ENCODE results near the gene TMEM108.

TMEM108 gene

DNA sequence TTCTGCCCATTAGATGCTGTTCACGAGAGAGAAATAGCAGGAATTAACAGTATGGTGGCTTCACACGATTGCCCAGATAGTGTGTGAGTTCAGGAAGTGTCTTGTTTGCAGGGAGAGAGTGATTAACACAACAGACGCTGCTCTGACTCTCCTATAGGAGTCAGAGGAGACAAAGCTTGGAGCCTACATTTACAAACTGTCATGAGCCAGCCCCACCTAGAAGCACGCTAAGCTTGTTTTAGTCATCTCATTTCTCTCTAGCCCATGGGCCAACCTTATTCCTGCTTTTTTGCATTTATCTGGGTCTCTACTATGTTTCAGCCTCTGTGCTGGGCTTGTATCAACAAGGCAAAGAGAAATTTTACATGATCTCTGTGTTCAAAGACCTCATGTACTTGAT is 233.3 kb downstream of the TMEM108 start:
- H3K27ac ChIP-seq = no peak overlapping the region
- no peak for TF ChIP-seq ZFX (IDR thresholded peaks at IDR 0.05)
- TF ChIP-seq, protein P1, sequence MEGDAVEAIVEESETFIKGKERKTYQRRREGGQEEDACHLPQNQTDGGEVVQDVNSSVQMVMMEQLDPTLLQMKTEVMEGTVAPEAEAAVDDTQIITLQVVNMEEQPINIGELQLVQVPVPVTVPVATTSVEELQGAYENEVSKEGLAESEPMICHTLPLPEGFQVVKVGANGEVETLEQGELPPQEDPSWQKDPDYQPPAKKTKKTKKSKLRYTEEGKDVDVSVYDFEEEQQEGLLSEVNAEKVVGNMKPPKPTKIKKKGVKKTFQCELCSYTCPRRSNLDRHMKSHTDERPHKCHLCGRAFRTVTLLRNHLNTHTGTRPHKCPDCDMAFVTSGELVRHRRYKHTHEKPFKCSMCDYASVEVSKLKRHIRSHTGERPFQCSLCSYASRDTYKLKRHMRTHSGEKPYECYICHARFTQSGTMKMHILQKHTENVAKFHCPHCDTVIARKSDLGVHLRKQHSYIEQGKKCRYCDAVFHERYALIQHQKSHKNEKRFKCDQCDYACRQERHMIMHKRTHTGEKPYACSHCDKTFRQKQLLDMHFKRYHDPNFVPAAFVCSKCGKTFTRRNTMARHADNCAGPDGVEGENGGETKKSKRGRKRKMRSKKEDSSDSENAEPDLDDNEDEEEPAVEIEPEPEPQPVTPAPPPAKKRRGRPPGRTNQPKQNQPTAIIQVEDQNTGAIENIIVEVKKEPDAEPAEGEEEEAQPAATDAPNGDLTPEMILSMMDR (conservative IDR thresholded peaks at IDR 0.05) = no peak

- TF ChIP-seq, protein P1 (conservative IDR thresholded peaks at IDR 0.05) = no peak
- TF ChIP-seq ZFX (IDR thresholded peaks at IDR 0.05) = no peak
- H3K27ac ChIP-seq = no peak overlapping the region
Measured at GRCh38 chr3:133273346-133273745, 235.2 kb downstream of the TMEM108 start.

DNA sequence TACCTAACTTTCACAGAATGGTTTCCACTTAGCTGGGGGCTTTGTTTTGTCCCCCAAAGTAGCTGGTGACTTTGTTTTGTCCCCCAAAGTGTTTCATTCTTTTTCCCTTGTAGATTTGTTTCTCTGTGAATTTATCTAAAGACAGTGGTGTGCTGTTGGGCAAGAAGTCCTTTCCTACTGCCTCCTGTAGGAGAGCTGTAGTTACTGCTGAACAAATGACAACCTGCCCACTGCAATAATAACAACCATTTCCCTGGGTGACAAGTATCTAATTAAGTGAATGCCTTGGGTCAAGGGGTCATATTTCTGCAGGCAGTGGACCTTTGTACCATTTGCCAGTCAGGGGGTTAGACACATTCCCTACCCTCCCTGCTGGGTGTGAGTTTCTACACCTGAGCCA is 236.3 kb downstream of the TMEM108 start:
- no peak overlapping the region for H3K27ac ChIP-seq
- no peak for TF ChIP-seq ZFX (IDR thresholded peaks at IDR 0.05)
- TF ChIP-seq, protein P1 (conservative IDR thresholded peaks at IDR 0.05) = peak; percentile 15; the same call in 1 of the 2 replicates

DNA sequence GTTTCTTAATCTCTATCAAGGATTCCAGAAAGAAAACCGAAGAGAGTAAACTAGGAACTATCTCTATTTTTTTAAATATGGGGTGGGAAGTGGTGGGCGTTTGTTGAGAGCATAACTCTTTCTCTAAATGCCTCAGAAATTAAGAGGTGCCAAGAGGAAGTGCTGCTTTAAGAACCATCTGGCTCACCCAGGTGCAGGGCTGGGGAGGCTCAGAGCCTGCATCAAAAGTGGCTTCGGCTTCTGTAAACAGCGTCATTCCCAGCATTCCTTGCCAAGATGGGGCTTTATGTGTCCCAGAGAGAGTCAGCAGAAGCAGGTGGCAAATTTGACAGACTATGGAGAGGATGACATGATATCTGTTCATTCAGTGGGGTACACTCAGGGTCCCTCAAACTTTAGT is 238.4 kb downstream of the TMEM108 start:
- no peak overlapping the region for H3K27ac ChIP-seq
- TF ChIP-seq, protein P1 (conservative IDR thresholded peaks at IDR 0.05) = no peak
- TF ChIP-seq ZFX (IDR thresholded peaks at IDR 0.05) = no peak

DNA sequence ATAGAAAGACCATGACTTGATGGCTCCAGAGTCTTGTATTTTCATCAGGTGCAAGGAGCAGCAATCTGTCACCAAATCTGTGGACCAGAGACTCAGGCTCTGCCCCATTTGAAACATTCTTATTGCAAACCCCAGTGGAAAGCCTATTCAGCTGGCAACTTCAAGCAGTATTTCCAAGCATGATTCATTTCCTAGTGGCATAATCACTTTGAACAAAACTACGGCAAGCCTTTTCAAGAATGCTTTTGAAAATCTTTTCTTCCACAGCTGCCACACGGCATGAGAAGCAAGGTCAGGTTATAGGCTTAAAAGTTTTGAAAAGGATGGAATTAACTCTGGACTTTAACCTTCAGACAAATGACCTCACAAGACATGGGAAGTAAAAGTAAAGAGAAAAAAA is 239.6 kb downstream of the TMEM108 start:
- H3K27ac ChIP-seq = no peak overlapping the region
- TF ChIP-seq ZFX (IDR thresholded peaks at IDR 0.05) = no peak
- TF ChIP-seq, protein P1 (conservative IDR thresholded peaks at IDR 0.05) = no peak

DNA sequence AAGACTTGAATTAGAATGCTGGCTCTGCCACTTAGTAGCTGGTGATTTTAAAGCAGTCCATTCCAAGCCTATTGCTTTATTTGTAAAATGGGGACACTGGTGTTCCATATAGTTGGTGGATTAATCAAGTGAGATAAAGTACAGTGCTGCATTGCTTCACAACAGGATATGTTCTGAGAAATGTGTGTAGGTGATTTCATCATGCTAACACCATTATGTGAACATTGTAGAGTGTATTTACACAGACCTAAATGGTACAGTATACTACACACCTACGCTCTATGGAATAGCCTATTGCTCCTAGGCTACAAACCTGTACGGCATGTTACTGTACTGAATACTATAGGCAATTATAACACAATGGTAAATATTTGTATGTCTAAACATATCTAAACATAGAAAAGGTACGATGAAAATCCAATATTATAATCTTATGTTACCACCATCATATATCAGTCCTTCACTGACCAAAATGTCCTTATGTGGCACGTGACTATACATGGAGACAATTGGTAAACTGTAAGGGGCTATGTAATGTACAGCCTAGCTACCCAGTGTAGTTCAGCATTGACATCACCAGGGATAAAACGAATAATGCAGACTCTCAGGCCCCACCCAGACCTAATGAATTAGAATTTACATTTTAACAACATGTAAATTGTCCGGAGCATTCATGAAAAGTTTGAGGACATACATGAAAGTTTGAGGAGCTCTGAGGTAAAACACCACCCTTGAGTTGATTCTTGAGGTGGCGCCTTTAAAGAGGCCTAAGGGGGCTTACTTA is 240.3 kb downstream of the TMEM108 start:
- TF ChIP-seq, protein P1 (conservative IDR thresholded peaks at IDR 0.05) = no peak
- no peak for TF ChIP-seq ZFX (IDR thresholded peaks at IDR 0.05)
- no peak overlapping the region for H3K27ac ChIP-seq

DNA sequence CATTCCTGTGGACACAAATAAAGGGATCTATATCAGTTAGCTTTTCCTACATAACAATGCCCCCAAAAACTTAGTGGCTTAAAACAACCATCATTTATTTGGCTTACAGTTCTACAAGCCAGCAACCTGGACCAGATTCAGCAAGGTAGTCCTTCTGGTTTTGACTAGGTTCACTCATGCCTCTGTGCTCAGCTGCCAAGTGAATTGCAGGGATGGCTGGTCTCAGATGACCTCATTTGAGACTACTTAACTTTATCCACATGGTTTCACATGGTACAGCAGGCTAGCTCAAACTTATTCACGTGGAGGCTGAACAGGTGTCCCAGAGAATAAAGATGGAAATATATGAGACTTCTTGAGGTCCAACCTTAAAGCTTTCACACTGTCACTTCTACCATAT is 242.4 kb downstream of the TMEM108 start:
- TF ChIP-seq, protein P1 (conservative IDR thresholded peaks at IDR 0.05) = no peak
- no peak for TF ChIP-seq ZFX (IDR thresholded peaks at IDR 0.05)
- H3K27ac ChIP-seq = no peak overlapping the region
